Esophagus muscularis mucosa (tissue), 4 donors: ENCODE data around the gene POLR3A. TPM values are rescaled to one million over a fixed set of nuclear protein-coding genes. Genes with fewer than 3 reads are reported as not detected.
A peak's percentile ranks its signal among the peaks of the same experiment; 100 is the strongest.
"Not testable (repeated sequence)": the region's sequence is repeated elsewhere in the genome, so short reads cannot be mapped to it uniquely, and the experiment has no call there.

Experiments
- DNase-seq: peaks from one replicate; pipeline ENCODE4 v3.0.0-alpha.2; 2017; ENCODE audit errors: extremely low spot score
- H3K27ac ChIP-seq, 4 donors: fragments of 200-600 bp; sonication (generic); replicated peaks in 1 of 4; 1 replicate in 3 of 4; 2 replicates in 1 of 4; pipeline ENCODE4 v1.5.1; 2016 to 2019; ENCODE audit warnings: mild to moderate bottlenecking in 1 of 4
- H3K27me3 ChIP-seq, 4 donors: fragments of 200-600 bp; sonication (generic); one replicate each; pipeline versions ENCODE4 v1.5.1 to v1.6.0; 2016 to 2019
- H3K36me3 ChIP-seq, 4 donors: fragments of 200-600 bp; sonication (generic); one replicate each; pipeline ENCODE4 v1.5.1; 2016 to 2019
- H3K4me1 ChIP-seq, 4 donors: fragments of 200-600 bp; sonication (generic); one replicate each; pipeline ENCODE4 v1.5.1; 2016 to 2019
- H3K4me3 ChIP-seq, 4 donors: fragments of 200-600 bp; sonication (generic); 1 replicate in 2 of 4; 2 replicates in 2 of 4; pipeline ENCODE4 v1.5.1; 2016 to 2019; ENCODE audit warnings: mild to moderate bottlenecking in 4 of 4, moderate library complexity in 1 of 4
- H3K9me3 ChIP-seq, 4 donors: fragments of 200-600 bp; sonication (generic); 1 replicate in 3 of 4; 2 replicates in 1 of 4; pipeline ENCODE4 v1.5.1; 2016 to 2019
- EP300 ChIP-seq: sonication (generic); formaldehyde crosslinking; IDR thresholded peaks from one replicate; pipeline ENCODE4 v1.6.1; 2017; ENCODE audit warnings: antibody characterized with exemption
- POLR2A ChIP-seq: fragments of 450-650 bp; IDR thresholded peaks from one replicate; pipeline ENCODE4 v1.6.1; 2017; ENCODE audit warnings: antibody characterized with exemption, moderate library complexity, mild to moderate bottlenecking, low read depth
- POLR2AphosphoS5 ChIP-seq, 2 donors: sonication (generic); formaldehyde crosslinking; IDR thresholded peaks; one replicate each; pipeline ENCODE4 v1.6.1; 2017; ENCODE audit warnings: antibody characterized with exemption in 2 of 2
- WGBS: methylation state at CpG from one replicate; pipeline ENCODE4 v1.1.5; 2018; 5-methylcytosine and 5-hydroxymethylcytosine counted together
- intact Hi-C: fragments of 100-400 bp; cut with DNase I; formaldehyde crosslinking; loops from one replicate; pipeline ENCODE4 v1.15.1; 2023
- total RNA-seq, 4 donors: library from RNA; depleted of rRNA; stranded (reverse); fragments of >200 nt; gene quantifications; one replicate each; pipeline versions ENCODE4 v1.1.0 to v1.2.1, GENCODE V29; 2016
- TF ChIP-seq, protein P1 (sequence below), 3 experiments: fragments of 200-600 bp in 2 of 3; fragments of 450-650 bp in 1 of 3; sonication (generic) in 2 of 3; IDR thresholded peaks; one replicate each; pipeline ENCODE4 v1.5.1; 2017 to 2019; ENCODE audit warnings: antibody characterized with exemption in 3 of 3, mild to moderate bottlenecking in 2 of 3, moderate library complexity in 1 of 3

The POLR3A gene
- total RNA-seq: 10 to 100 TPM in 1 of 4 donors, 1 to 10 TPM in 3; 9.3 to 12.8 (median 9.9) TPM

DNA sequence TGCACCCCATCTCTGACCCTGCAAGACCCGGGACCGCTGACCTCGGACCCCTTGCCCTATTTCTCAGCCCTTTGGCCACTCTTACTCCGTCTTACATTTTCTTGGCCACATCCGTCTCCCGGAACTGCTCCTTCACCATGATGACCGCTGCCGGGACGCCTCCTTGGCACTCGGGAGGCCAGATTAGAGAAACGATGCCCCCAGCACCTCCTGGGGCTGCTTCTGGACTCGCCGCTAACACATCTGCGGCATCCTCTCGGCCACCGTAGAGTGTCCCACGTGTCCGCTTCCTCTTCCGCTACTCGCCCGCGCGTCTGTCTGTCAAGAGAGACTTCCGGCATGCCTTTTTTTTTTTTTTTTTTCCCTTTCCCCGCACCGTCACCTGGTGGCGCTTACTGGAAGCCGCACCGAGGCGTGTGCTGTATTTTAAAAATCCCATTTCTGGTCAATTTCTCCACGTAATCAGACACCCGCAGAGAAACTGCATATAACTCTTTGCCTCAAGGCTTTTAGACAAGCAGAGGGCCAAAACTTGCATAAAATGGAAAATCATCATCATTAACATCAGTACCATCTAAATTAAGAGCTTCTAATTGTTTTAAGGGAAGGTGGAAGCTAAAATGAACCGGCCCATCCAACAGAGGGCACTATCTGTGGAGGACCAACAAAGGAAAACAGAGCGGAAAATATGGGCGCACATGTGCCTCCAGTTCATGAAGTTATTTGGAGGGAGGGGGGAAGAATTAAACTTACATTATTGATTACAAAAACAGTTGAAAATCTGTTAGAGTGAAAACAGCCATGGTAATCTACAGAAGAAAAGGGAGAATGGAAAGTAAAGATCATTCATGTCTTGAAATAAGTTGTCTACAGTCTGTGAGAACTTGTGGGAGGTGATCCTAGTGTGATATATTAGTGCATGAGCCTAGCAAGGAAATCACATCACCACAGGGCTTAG lies at the start of gene POLR3A:
Gene POLR3A (minus strand): TSS at position 247 of the 958 bp plus-strand sequence. CDS start 108 bp downstream, at position 139.
- 1% methylated on average over 35 of the region's 35 CpGs for WGBS
- TF ChIP-seq POLR2AphosphoS5 (IDR thresholded peaks at IDR 0.05): peak; percentile 85 to 89
- TF ChIP-seq, protein P1, sequence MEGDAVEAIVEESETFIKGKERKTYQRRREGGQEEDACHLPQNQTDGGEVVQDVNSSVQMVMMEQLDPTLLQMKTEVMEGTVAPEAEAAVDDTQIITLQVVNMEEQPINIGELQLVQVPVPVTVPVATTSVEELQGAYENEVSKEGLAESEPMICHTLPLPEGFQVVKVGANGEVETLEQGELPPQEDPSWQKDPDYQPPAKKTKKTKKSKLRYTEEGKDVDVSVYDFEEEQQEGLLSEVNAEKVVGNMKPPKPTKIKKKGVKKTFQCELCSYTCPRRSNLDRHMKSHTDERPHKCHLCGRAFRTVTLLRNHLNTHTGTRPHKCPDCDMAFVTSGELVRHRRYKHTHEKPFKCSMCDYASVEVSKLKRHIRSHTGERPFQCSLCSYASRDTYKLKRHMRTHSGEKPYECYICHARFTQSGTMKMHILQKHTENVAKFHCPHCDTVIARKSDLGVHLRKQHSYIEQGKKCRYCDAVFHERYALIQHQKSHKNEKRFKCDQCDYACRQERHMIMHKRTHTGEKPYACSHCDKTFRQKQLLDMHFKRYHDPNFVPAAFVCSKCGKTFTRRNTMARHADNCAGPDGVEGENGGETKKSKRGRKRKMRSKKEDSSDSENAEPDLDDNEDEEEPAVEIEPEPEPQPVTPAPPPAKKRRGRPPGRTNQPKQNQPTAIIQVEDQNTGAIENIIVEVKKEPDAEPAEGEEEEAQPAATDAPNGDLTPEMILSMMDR (IDR thresholded peaks at IDR 0.05): peak; percentile 77 to 85 (median 78)
- no peak for TF ChIP-seq POLR2A
- TF ChIP-seq EP300: no peak
- Histone ChIP-seq H3K36me3 (peaks cover 14 to 19% (median 18%) of the 10 kb centered on the region in 4 donors), H3K4me3 (peak within 1 kb of the TSS; percentile 77 to 96 (median 88)), H3K4me1 (peaks cover 22 to 39% (median 37%) of the 10 kb centered on the region in 4 donors), H3K27ac (peak within 1 kb of the TSS; percentile 75 to 91 (median 84)), H3K27me3 (no peaks in the 10 kb centered on the region), H3K9me3 (no peaks in the 10 kb centered on the region)
- intact Hi-C loops: no loop called here
- DNase-seq: peak; percentile 98

DNA sequence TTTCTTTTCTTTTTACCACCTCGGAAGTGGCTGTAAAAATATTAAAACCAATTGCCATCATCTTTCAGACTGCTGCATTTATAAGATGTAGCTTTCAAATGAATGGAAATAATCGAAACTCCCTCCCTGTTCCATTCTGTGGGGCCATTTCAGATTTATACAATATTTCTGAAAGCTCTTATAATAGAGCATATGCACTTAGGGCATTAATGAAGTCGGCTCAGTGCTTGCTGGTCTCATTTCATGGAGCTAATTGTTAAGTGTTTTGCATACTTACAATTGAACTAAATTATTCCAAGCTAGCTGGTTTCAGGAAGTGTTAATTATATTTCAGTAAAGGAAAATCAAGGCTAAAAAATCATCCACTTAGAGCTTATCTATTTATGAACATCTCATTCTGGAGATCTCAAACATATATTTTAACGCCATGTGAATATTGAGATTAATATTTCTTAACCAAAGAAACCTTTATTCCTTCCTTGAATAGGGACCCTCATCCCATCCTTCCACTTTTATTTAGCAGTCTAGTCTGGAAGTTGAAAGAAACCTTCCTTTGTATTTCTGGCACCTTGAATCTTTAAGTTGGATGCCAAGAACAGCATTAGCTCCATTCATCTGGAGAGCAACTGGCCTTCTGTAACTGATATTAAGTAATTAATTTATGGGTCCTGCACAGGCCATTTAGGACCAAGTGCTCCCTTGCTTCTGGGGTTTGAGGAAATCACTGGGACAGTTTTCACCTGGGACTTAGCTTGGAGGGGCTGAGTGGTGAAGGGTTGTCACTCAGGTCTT lies 49.4 kb upstream of the POLR3A start:
- WGBS: 79% methylated on average over 4 of the region's 4 CpGs
- no peak for DNase-seq
- Histone ChIP-seq H3K36me3 (no peaks in the 10 kb centered on the region), H3K4me3 (no peak overlapping the region), H3K27me3 (no peaks in the 10 kb centered on the region), H3K9me3 (no peaks in the 10 kb centered on the region), H3K4me1 (no peaks in the 10 kb centered on the region), H3K27ac (no peak overlapping the region)
- intact Hi-C loops: no loop called here
- TF ChIP-seq, protein P1 (IDR thresholded peaks at IDR 0.05): no peak
- TF ChIP-seq EP300 (no peak), POLR2A (no peak)

DNA sequence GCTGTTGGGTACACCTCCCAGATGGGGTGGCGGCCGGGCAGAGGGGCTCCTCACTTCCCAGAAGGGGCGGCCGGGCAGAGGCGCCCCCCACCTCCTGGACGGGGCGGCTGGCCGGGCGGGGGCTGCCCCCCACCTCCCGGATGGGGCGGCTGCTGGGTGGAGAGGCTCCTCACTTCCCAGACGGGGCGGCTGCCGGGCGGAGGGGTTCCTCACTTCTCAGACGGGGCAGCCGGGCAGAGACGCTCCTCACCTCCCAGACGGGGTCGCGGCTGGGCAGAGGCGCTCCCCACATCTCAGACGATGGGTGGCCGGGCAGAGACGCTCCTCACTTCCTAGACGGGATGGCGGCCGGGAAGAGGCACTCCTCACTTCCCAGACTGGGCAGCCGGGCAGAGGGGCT lies 46.5 kb upstream of the POLR3A start:
- H3K27ac ChIP-seq, intact Hi-C loops, H3K4me1 ChIP-seq, H3K36me3 ChIP-seq, H3K9me3 ChIP-seq, H3K4me3 ChIP-seq, DNase-seq, H3K27me3 ChIP-seq: not testable (repeated sequence)
- 100% methylated on average over 8 of the region's 29 CpGs for WGBS

DNA sequence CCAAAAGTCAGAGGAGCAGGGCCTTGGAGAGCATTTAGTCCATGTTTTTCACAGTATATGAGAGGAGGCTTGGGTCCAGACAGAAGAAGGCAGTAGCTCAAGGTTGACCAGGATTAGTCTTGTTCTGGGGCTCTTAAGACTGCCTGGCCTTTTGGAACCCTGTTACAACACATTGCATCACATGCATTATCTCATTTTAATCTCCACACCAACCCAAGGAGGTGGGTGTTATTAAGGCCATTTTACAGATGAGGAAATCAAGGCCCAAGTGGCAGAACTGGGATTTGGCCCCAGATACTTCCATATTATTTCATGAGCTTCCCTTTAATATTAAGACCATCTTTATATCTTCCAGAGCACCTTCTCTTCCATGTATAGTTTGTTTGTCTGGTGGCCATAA lies 43.2 kb upstream of the POLR3A start:
- Histone ChIP-seq H3K4me3 (no peak overlapping the region), H3K36me3 (no peaks in the 10 kb centered on the region), H3K4me1 (no peaks in the 10 kb centered on the region), H3K9me3 (no peaks in the 10 kb centered on the region), H3K27ac (no peak overlapping the region), H3K27me3 (no peaks in the 10 kb centered on the region)
- no peak for DNase-seq
- intact Hi-C loops: no loop called here
- TF ChIP-seq POLR2A (no peak), EP300 (no peak), POLR2AphosphoS5 (IDR thresholded peaks at IDR 0.05) (no peak)
- TF ChIP-seq, protein P1 (IDR thresholded peaks at IDR 0.05): no peak

DNA sequence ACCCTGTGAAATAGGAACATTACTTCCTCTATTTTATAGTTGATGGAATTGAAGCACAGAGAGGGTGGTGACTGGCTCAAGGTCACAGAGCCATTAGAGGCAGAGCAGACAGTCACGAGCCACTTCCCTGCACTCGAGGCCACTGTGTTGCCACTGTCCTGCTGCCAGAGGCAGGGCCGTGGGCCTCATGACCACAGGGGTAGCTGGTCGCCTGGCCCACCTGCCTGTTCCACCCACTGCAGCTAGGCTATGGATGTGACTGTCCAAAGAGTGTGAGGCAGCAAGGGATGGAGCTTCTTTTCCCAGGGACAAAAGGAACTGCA lies 42.5 kb upstream of the POLR3A start:
- TF ChIP-seq POLR2AphosphoS5 (IDR thresholded peaks at IDR 0.05): no peak
- TF ChIP-seq POLR2A: no peak
- no peak for TF ChIP-seq EP300
- TF ChIP-seq, protein P1 (IDR thresholded peaks at IDR 0.05): no peak
- H3K4me3 ChIP-seq: no peak overlapping the region
- no peaks in the 10 kb centered on the region for H3K27me3 ChIP-seq
- 100% methylated on average over 2 of the region's 4 CpGs for WGBS
- H3K36me3 ChIP-seq: no peaks in the 10 kb centered on the region
- intact Hi-C loops: no loop called here
- H3K27ac ChIP-seq: no peak overlapping the region
- H3K4me1 ChIP-seq: no peaks in the 10 kb centered on the region
- no peak for DNase-seq
- H3K9me3 ChIP-seq: no peaks in the 10 kb centered on the region
